Transverse colon (tissue), 4 donors: ENCODE measurements around the gene PTH1R. TPM values are rescaled to one million over a fixed set of nuclear protein-coding genes. Genes with fewer than 3 reads are reported as not detected.
A peak's percentile ranks its signal among the peaks of the same experiment; 100 is the strongest.

ENCODE experiments used
- DNase-seq: peaks from one replicate; pipeline ENCODE4 v3.0.0-alpha.2; 2019
- H3K27ac ChIP-seq, 4 donors: fragments of 200-600 bp; sonication (generic); 2 replicates each; pipeline ENCODE4 v1.5.1; 2016 to 2018; ENCODE audit warnings: inconsistent platforms in 4 of 4
- H3K27me3 ChIP-seq: fragments of 200-600 bp; sonication (generic); 2 replicates; pipeline ENCODE4 v1.5.1; 2017; ENCODE audit warnings: inconsistent platforms
- H3K36me3 ChIP-seq, 4 donors: fragments of 200-600 bp; sonication (generic); 2 replicates each; pipeline ENCODE4 v1.5.1; 2017 to 2019; ENCODE audit warnings: inconsistent platforms in 4 of 4
- H3K4me1 ChIP-seq, 4 donors: fragments of 200-600 bp; sonication (generic); 2 replicates each; pipeline ENCODE4 v1.5.1; 2017 to 2020; ENCODE audit warnings: inconsistent platforms in 4 of 4
- H3K4me3 ChIP-seq, 4 donors: fragments of 200-600 bp; sonication (generic); 1 replicate in 1 of 4; 2 replicates in 3 of 4; pipeline versions ENCODE4 v1.5.1 to v1.6.1; 2017 to 2019; ENCODE audit warnings: inconsistent platforms in 4 of 4
- H3K9me3 ChIP-seq, 2 donors: fragments of 200-600 bp; sonication (generic); 2 replicates each; pipeline ENCODE4 v1.5.1; 2017 to 2019; ENCODE audit warnings: inconsistent platforms in 2 of 2
- CTCF ChIP-seq, 5 experiments: fragments of 200-600 bp in 3 of 5; fragments of 450-650 bp in 2 of 5; sonication (generic) in 3 of 5; IDR thresholded peaks; 1 replicate in 2 of 5; 2 replicates in 3 of 5; pipeline ENCODE4 v1.5.1; 2016 to 2017; ENCODE audit warnings: antibody characterized with exemption in 5 of 5, inconsistent platforms in 3 of 5, mild to moderate bottlenecking in 2 of 5, moderate library complexity in 1 of 5
- EP300 ChIP-seq: sonication (generic); formaldehyde crosslinking; IDR thresholded peaks from one replicate; pipeline ENCODE4 v1.6.1; 2017; ENCODE audit warnings: antibody characterized with exemption, low read depth
- POLR2A ChIP-seq: fragments of 450-650 bp; IDR thresholded peaks from one replicate; pipeline ENCODE4 v1.6.1; 2016; ENCODE audit warnings: antibody characterized with exemption, mild to moderate bottlenecking, moderate library complexity
- POLR2AphosphoS5 ChIP-seq, 3 donors: sonication (generic); formaldehyde crosslinking; IDR thresholded peaks; one replicate each; pipeline ENCODE4 v1.6.1; 2016; ENCODE audit warnings: antibody characterized with exemption in 3 of 3
- WGBS, 2 donors: methylation state at CpG; one replicate each; pipeline ENCODE4 v1.1.5; 2018; ENCODE audit warnings: low coverage in 1 of 2; 5-methylcytosine and 5-hydroxymethylcytosine counted together
- in situ Hi-C, 4 donors: fragments of 200-750 bp; cut with MboI; loops; one replicate each; pipeline versions ENCODE4 v1.15.0 to v1.15.1; 2017; ENCODE audit warnings: low sequenced_read_pairs in 3 of 4, low pct_ligation_motif_present in 1 of 4, low pct_unique_long_range_greater_than_20kb in 1 of 4
- intact Hi-C: fragments of 100-400 bp; cut with DNase I; formaldehyde crosslinking; loops from one replicate; pipeline ENCODE4 v1.15.1; 2023; ENCODE audit warnings: low total_unique reads
- total RNA-seq, 4 donors: library from RNA; depleted of rRNA; stranded (reverse); fragments of >200 nt; gene quantifications; one replicate each; pipeline ENCODE4 v1.1.0, GENCODE V29; 2016

PTH1R gene
- total RNA-seq, 4 donors from 2014 or later = 0.60 to 2.5 (median 1.4) TPM; not detected in 1

- Histone ChIP-seq H3K27me3 (no peaks in the 10 kb centered on the region), H3K4me1 (no peaks in the 10 kb centered on the region), H3K4me3 (no peak overlapping the region), H3K27ac (no peak overlapping the region), H3K36me3 (no peaks in the 10 kb centered on the region), H3K9me3 (peaks cover 16 to 17% of the 10 kb centered on the region in 2 donors)
- no peak for TF ChIP-seq CTCF (IDR thresholded peaks at IDR 0.05)
- no peak for TF ChIP-seq POLR2AphosphoS5 (IDR thresholded peaks at IDR 0.05)
- no peak for TF ChIP-seq POLR2A
- TF ChIP-seq EP300 = no peak
- intact Hi-C loops = no loop called here
- 93 to 100% methylated on average over 1 to 4 of the region's 4 CpGs for WGBS, 2 donors
- in situ Hi-C loops = no loop called here
- DNase-seq = no peak
These were observed 42.0 kb upstream of the PTH1R start for GRCh38 chr3:46835491-46835890.

DNA sequence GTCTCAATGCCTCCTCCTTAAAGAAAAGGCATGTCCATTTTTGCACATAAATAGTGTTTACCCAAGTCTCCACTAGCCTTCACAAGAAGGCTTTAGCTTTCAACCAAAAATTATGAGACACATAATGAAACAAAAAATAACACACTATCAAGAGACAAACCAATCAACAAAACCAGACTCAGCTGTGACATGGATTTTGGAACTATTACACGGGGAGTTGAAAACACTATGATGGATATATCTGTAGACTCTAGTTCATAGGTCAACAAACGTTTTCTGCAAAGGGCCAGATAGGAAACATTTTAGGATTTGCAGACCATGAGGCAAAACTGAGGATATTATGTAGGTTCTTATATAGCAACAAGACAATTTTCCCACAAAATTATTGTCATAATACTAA, 39.2 kb upstream of the PTH1R start:
- no peaks in the 10 kb centered on the region for H3K36me3 ChIP-seq
- 63 to 69% methylated on average over 2 of the region's 2 CpGs for WGBS, 2 donors
- H3K4me3 ChIP-seq = no peak overlapping the region
- H3K27ac ChIP-seq = no peak overlapping the region
- H3K9me3 ChIP-seq = peaks cover 23 to 30% of the 10 kb centered on the region in 2 donors
- TF ChIP-seq POLR2AphosphoS5 (IDR thresholded peaks at IDR 0.05) (no peak), POLR2A (no peak), EP300 (no peak), CTCF (IDR thresholded peaks at IDR 0.05) (no peak)
- in situ Hi-C loops (no loop called here), intact Hi-C loops (no loop called here)
- H3K27me3 ChIP-seq = no peaks in the 10 kb centered on the region
- DNase-seq = no peak
- H3K4me1 ChIP-seq = no peaks in the 10 kb centered on the region

DNA sequence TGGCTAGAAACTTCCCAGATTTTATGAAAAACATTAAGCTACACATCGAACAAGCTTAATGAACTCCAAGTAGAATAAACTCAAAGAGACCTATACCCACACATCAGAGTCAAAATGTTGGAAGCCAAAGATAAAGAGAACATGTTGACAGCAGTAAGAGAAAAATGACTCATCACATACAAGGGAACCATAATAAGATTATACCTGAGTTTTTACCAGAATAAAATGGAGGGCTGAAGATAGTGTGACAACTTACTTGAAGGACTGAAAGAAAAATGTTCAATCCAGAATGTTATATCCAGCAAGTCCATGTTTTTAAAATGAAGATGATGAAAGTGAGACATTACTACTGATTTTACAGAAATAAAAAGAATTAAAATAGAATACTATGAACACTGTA, 37.0 kb upstream of the PTH1R start:
- Histone ChIP-seq H3K4me3 (no peak overlapping the region), H3K36me3 (no peaks in the 10 kb centered on the region), H3K27ac (no peak overlapping the region), H3K27me3 (no peaks in the 10 kb centered on the region), H3K4me1 (peaks cover 0 to 7% (median 3%) of the 10 kb centered on the region in 4 donors), H3K9me3 (peaks cover 23 to 30% of the 10 kb centered on the region in 2 donors)
- intact Hi-C loops (no loop called here), in situ Hi-C loops (no loop called here)
- 86 to 93% methylated on average over 1 of the region's 1 CpG for WGBS, 2 donors
- no peak for DNase-seq
- TF ChIP-seq POLR2A (no peak), POLR2AphosphoS5 (IDR thresholded peaks at IDR 0.05) (no peak)

- in situ Hi-C loops (no loop called here), intact Hi-C loops (no loop called here)
- Histone ChIP-seq H3K9me3 (peaks cover 21 to 22% of the 10 kb centered on the region in 2 donors), H3K4me1 (peaks cover 7 to 17% (median 13%) of the 10 kb centered on the region in 4 donors), H3K27me3 (no peaks in the 10 kb centered on the region), H3K4me3 (no peak overlapping the region), H3K36me3 (no peaks in the 10 kb centered on the region), H3K27ac (no peak overlapping the region)
- TF ChIP-seq POLR2AphosphoS5 (IDR thresholded peaks at IDR 0.05) (no peak), CTCF (IDR thresholded peaks at IDR 0.05) (no peak), EP300 (no peak), POLR2A (no peak)
- 92 to 94% methylated on average over 3 of the region's 3 CpGs for WGBS, 2 donors
- DNase-seq = no peak
These were observed 34.0 kb upstream of the PTH1R start for GRCh38 chr3:46843508-46843907.

DNA sequence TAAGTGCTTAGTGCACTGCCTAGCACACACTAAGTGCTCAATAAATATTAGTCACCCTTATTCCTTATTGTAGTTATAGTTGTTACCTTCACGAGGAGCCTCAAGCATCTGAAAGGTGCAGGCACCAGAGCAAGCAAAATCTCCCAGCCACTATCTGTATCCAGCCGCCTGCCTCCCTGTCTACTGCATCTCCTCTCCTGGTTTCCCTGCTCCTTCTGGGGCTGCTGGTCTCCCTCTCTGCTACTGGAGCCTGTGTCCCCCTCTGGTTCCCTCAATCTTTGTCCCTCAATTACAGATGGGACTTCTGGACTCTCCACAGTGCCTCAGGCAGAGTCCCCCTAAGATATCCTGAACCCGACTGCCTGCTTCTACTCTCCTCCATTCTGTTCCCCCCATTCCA, 33.1 kb upstream of the PTH1R start:
- in situ Hi-C loops = no loop called here
- Histone ChIP-seq H3K4me1 (peaks cover 7 to 17% (median 13%) of the 10 kb centered on the region in 4 donors), H3K27ac (peak overlapping the region in 3 of 4 donors; percentile 70 to 88 (median 77)), H3K4me3 (no peak overlapping the region), H3K27me3 (no peaks in the 10 kb centered on the region), H3K36me3 (no peaks in the 10 kb centered on the region), H3K9me3 (peaks cover 13 to 14% of the 10 kb centered on the region in 2 donors)
- intact Hi-C loops = no loop called here
- TF ChIP-seq POLR2A (no peak), CTCF (IDR thresholded peaks at IDR 0.05) (no peak), EP300 (no peak)
- no peak for DNase-seq
- 72 to 77% methylated on average over 3 of the region's 3 CpGs for whole genome bisulfite sequencing, 2 donors
